ENCODE data around the gene RBM12. TPM values are rescaled to one million over a fixed set of nuclear protein-coding genes. Genes with fewer than 3 reads are reported as not detected.

Gene RBM12
- total RNA-seq, 4 donors from 2014 or later, result 30.5 to 44.9 (median 35.7) TPM

GRCh38 chr20:35699957-35700624 lies 35.4 kb upstream of the RBM12 start:
- intact Hi-C loops (cut with DNase I), result loop anchor here (10.0 kb wide), 1 partner anchor 235 kb away; no protein-coding TSS in a partner anchor
- H3K27me3 ChIP-seq, result no peaks in the 10 kb centered on the region
- peak overlapping the region; percentile 66 to 88 (median 68) for H3K4me3 ChIP-seq (replicated peaks in 1 of 3)
- H3K27ac ChIP-seq, result peak overlapping the region in 2 of 3 donors; percentile 78 to 85
- WGBS, 2 donors, result 20 to 25% methylated on average over 6 of the region's 6 CpGs
- TF ChIP-seq CTCF (IDR thresholded peaks at IDR 0.05), result no peak
- no peak for TF ChIP-seq POLR2A (IDR thresholded peaks at IDR 0.05)
- H3K9me3 ChIP-seq, result no peaks in the 10 kb centered on the region
- no peak for DNase-seq
- H3K4me1 ChIP-seq, result peaks cover 4 to 19% of the 10 kb centered on the region in 2 donors
- H3K36me3 ChIP-seq, result peaks cover 30 to 36% of the 10 kb centered on the region in 2 donors

DNA sequence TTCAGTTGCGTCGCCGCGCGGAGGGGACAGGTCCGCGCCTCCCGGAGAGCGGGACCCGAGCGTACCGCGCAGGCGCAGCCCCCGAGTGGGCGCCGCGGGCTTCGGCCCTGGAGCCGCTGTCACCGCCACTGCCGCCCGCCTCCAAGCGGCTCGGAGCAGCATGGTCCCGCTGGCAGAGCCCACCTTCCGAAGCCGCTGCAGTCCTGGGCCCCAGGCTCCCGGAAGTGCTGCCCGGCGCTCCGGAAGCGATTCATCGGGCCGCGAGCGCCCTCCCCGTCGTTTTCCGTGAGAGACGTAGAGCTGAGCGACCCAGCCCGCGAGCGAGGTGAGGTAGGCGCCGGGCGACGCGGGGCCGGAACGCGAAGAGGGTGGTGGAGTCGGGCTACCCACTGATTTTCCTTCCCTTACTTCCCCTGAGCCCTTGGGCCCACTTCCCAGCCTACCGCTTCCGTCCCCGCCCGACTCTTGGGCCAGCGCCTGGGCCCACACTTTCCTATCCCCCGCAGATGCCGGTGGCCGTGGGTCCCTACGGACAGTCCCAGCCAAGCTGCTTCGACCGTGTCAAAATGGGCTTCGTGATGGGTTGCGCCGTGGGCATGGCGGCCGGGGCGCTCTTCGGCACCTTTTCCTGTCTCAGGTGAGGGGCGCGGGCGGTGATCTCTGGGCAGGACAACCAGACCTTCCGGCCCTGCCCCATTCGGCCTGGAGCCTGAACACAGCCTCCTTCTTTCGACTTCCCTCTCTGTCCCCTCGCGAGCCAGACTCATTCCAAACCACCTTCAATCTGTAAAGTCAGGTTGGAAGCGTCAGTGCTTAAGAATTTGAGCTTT lies 34.6 kb upstream of the RBM12 start, which contains the start of the genes NFS1 and ROMO1:
Gene NFS1 (minus strand): TSS at position 226 of the 830 bp plus-strand sequence. CDS start 64 bp downstream, at position 162.
Gene ROMO1 (plus strand): TSS at position 279 of the 830 bp plus-strand sequence. CDS start 228 bp downstream, at position 507.
- DNase-seq, result peak; percentile 84 to 86
- Histone ChIP-seq H3K27ac (peak within 1 kb of the TSS; percentile 36 to 85 (median 78)), H3K4me1 (peaks cover 4 to 19% of the 10 kb centered on the region in 2 donors), H3K27me3 (no peaks in the 10 kb centered on the region), H3K9me3 (no peaks in the 10 kb centered on the region), H3K4me3 (replicated peaks in 1 of 3) (peak within 1 kb of the TSS; percentile 66 to 88 (median 68)), H3K36me3 (peaks cover 24 to 28% of the 10 kb centered on the region in 2 donors)
- WGBS, 2 donors, result 0% methylated on average over 37 to 45 of the region's 81 CpGs
- TF ChIP-seq POLR2A (IDR thresholded peaks at IDR 0.05), result peak in 1 of 2 donors; percentile 67
- peak in 3 of 6 experiments; percentile 11 to 33 (median 30) for TF ChIP-seq CTCF (IDR thresholded peaks at IDR 0.05)
- intact Hi-C loops (cut with DNase I), result no loop called here

- no peak for DNase-seq
These were observed 33.8 kb upstream of the RBM12 start for GRCh38 chr20:35698298-35699126.

More at GRCh38 chr20:35698298-35699126, 33.8 kb upstream of the RBM12 start:
- H3K9me3 ChIP-seq, result no peaks in the 10 kb centered on the region
- peaks cover 4 to 19% of the 10 kb centered on the region in 2 donors for H3K4me1 ChIP-seq
- intact Hi-C loops (cut with DNase I), result no loop called here
- H3K4me3 ChIP-seq (replicated peaks in 1 of 3), result peak overlapping the region; percentile 66 to 88 (median 68)
- no peak for TF ChIP-seq CTCF (IDR thresholded peaks at IDR 0.05)
- TF ChIP-seq POLR2A (IDR thresholded peaks at IDR 0.05), result no peak
- 6 to 7% methylated on average over 36 to 37 of the region's 37 CpGs for WGBS, 2 donors
- H3K27ac ChIP-seq, result peak overlapping the region; percentile 36 to 85 (median 78)
- H3K27me3 ChIP-seq, result no peaks in the 10 kb centered on the region
- H3K36me3 ChIP-seq, result peaks cover 20 to 22% of the 10 kb centered on the region in 2 donors
